IPS DF 4.7 (cell line): Measurements from ENCODE around the gene MFSD6.
"Not testable (repeated sequence)": the region's sequence is repeated elsewhere in the genome, so short reads cannot be mapped to it uniquely, and the experiment has no call there.

Source experiments
- DNase-seq: peaks from one replicate; pipeline ENCODE4 v3.0.0-alpha.2; 2013; ENCODE audit warnings: low spot score; ENCODE audit errors: extremely low read depth

Gene MFSD6

GRCh38 chr2:190407662-190408537 is at the start of gene MFSD6:
MFSD6 (plus strand) TSS chr2:190408355; CDS start chr2:190436030, 27,675 bp downstream.
- no peak for DNase-seq

- DNase-seq = not testable (repeated sequence)
Measured at GRCh38 chr2:190358655-190359448, 49.3 kb upstream of the MFSD6 start.

- no peak for DNase-seq
Measured at GRCh38 chr2:190360561-190360960, 47.6 kb upstream of the MFSD6 start.

GRCh38 chr2:190360965-190361364 is 47.2 kb upstream of the MFSD6 start:
- DNase-seq = no peak

GRCh38 chr2:190361572-190361971 is 46.6 kb upstream of the MFSD6 start:
- DNase-seq = no peak

GRCh38 chr2:190362894-190363293 is 45.3 kb upstream of the MFSD6 start:
- DNase-seq = no peak

- no peak for DNase-seq
Measured at GRCh38 chr2:190365499-190366204, 42.5 kb upstream of the MFSD6 start.

- DNase-seq = no peak
Measured at GRCh38 chr2:190366248-190366753, 41.9 kb upstream of the MFSD6 start.

- DNase-seq = no peak
Measured at GRCh38 chr2:190367091-190367490, 41.1 kb upstream of the MFSD6 start.

- DNase-seq = no peak
Measured at GRCh38 chr2:190369635-190370034, 38.5 kb upstream of the MFSD6 start.

- DNase-seq = no peak
Measured at GRCh38 chr2:190376083-190376482, 32.1 kb upstream of the MFSD6 start.

- no peak for DNase-seq
Measured at GRCh38 chr2:190376591-190377245, 31.4 kb upstream of the MFSD6 start.

GRCh38 chr2:190378880-190379237 is 29.3 kb upstream of the MFSD6 start:
- no peak for DNase-seq

GRCh38 chr2:190379249-190379964 is 28.7 kb upstream of the MFSD6 start:
- no peak for DNase-seq

GRCh38 chr2:190380962-190381412 is 27.2 kb upstream of the MFSD6 start:
- DNase-seq = no peak

GRCh38 chr2:190382851-190383250 is 25.3 kb upstream of the MFSD6 start:
- peak; percentile 9 for DNase-seq

GRCh38 chr2:190387422-190387821 is 20.7 kb upstream of the MFSD6 start:
- no peak for DNase-seq

- DNase-seq = no peak
Measured at GRCh38 chr2:190396271-190396670, 11.9 kb upstream of the MFSD6 start.

GRCh38 chr2:190402986-190403603 is 5.1 kb upstream of the MFSD6 start:
- DNase-seq = no peak

- DNase-seq = no peak
Measured at GRCh38 chr2:190404487-190404886, 3.7 kb upstream of the MFSD6 start.
